ENCODE measurements around the gene LRRTM4. TPM values are rescaled to one million over a fixed set of nuclear protein-coding genes. Genes with fewer than 3 reads are reported as not detected.

The LRRTM4 gene
- total and polyA plus RNA-seq, 2 donors (not counting 1 experiment from before 2014, with no cell fraction given), result not detected

- H3K27me3 Mint-ChIP-seq, result no peaks in the 10 kb centered on the region
- H3K27ac Mint-ChIP-seq, result no peak overlapping the region
- intact Hi-C loops (cut with micrococcal nuclease), result no loop called here
- no peak for ATAC-seq (ENCODE audit: low read depth)
- no peaks in the 10 kb centered on the region for H3K9me3 ChIP-seq (ENCODE audit: control extremely low read depth in 1 of 3, control insufficient read depth in 2 of 3, insufficient read depth in 1 of 3, low read length in 2 of 3)
- no peaks in the 10 kb centered on the region for H4K20me1 ChIP-seq (ENCODE audit: control insufficient read depth, insufficient read depth, low read length, poor library complexity, severe bottlenecking)
- H3K4me3 ChIP-seq (ENCODE audit: control extremely low read depth in 1 of 5, extremely low read depth in 1 of 5, insufficient read depth in 1 of 5, low read depth in 2 of 5, low read length in 4 of 5), result no peak overlapping the region
- H3K4me3 Mint-ChIP-seq, result no peak overlapping the region
- H3K9ac ChIP-seq (ENCODE audit: low read length), result no peak overlapping the region
- H3K4me2 ChIP-seq (replicated peaks; ENCODE audit: low read depth, low read length, poor library complexity, severe bottlenecking), result no peak overlapping the region
- CTCF ChIA-PET, result no interaction called here
- H3K4me1 Mint-ChIP-seq, result no peaks in the 10 kb centered on the region
- H3K27ac ChIP-seq (ENCODE audit: low read length in 2 of 2), result no peak overlapping the region
- no peaks in the 10 kb centered on the region for H3K36me3 ChIP-seq (replicated peaks in 1 of 2; ENCODE audit: control extremely low read depth in 1 of 2, control insufficient read depth in 1 of 2, extremely low read depth in 1 of 2, insufficient read depth in 2 of 2, low read length in 1 of 2)
- H3K79me2 ChIP-seq (ENCODE audit: control insufficient read depth, insufficient read depth, low read length), result no peaks in the 10 kb centered on the region
- no peak for TF ChIP-seq CTCF (IDR thresholded peaks at IDR 0.05)
- TF ChIP-seq EZH2 (IDR thresholded peaks at IDR 0.05; ENCODE audit: borderline replicate concordance, insufficient read depth, low read depth, low read length, poor library complexity, severe bottlenecking), result no peak
- no CpG with 5 or more reads among the region's 2 CpGs for WGBS (ENCODE audit: insufficient coverage)
- H2AFZ ChIP-seq (ENCODE audit: insufficient read depth, low read depth, low read length, poor library complexity, severe bottlenecking), result no peak overlapping the region
- POLR2A ChIA-PET, result no interaction called here
- no peaks in the 10 kb centered on the region for H3K9me3 Mint-ChIP-seq (ENCODE audit: insufficient read depth)
- H3K27me3 ChIP-seq (replicated peaks in 1 of 4; ENCODE audit: control extremely low read depth in 1 of 4, control insufficient read depth in 3 of 4, insufficient read depth in 4 of 4, low read length in 3 of 4), result no peaks in the 10 kb centered on the region
- DNase-seq, result no peak
- H3K4me1 ChIP-seq (ENCODE audit: control insufficient read depth in 2 of 2, insufficient read depth in 2 of 2, low read length in 2 of 2), result no peaks in the 10 kb centered on the region
Measured at GRCh38 chr2:76965772-76966171, 556.4 kb downstream of the LRRTM4 start.

- H3K9me3 Mint-ChIP-seq (ENCODE audit: insufficient read depth), result no peaks in the 10 kb centered on the region
- CTCF ChIA-PET, result no interaction called here
- POLR2A ChIA-PET, result no interaction called here
- no peaks in the 10 kb centered on the region for H3K27me3 ChIP-seq (replicated peaks in 1 of 4; ENCODE audit: control extremely low read depth in 1 of 4, control insufficient read depth in 3 of 4, insufficient read depth in 4 of 4, low read length in 3 of 4)
- H3K4me3 Mint-ChIP-seq, result no peak overlapping the region
- no peaks in the 10 kb centered on the region for H3K9me3 ChIP-seq (ENCODE audit: control extremely low read depth in 1 of 3, control insufficient read depth in 2 of 3, insufficient read depth in 1 of 3, low read length in 2 of 3)
- H3K27ac Mint-ChIP-seq, result no peak overlapping the region
- DNase-seq (no peak), ATAC-seq (ENCODE audit: low read depth) (no peak)
- WGBS (ENCODE audit: insufficient coverage), result 39% methylated on average over 2 of the region's 3 CpGs
- H3K4me2 ChIP-seq (replicated peaks; ENCODE audit: low read depth, low read length, poor library complexity, severe bottlenecking), result no peak overlapping the region
- no peak overlapping the region for H3K4me3 ChIP-seq (ENCODE audit: control extremely low read depth in 1 of 5, extremely low read depth in 1 of 5, insufficient read depth in 1 of 5, low read depth in 2 of 5, low read length in 4 of 5)
- no peak overlapping the region for H2AFZ ChIP-seq (ENCODE audit: insufficient read depth, low read depth, low read length, poor library complexity, severe bottlenecking)
- H3K4me1 Mint-ChIP-seq, result no peaks in the 10 kb centered on the region
- no peaks in the 10 kb centered on the region for H3K79me2 ChIP-seq (ENCODE audit: control insufficient read depth, insufficient read depth, low read length)
- TF ChIP-seq CTCF (IDR thresholded peaks at IDR 0.05), result no peak
- TF ChIP-seq EZH2 (IDR thresholded peaks at IDR 0.05; ENCODE audit: borderline replicate concordance, insufficient read depth, low read depth, low read length, poor library complexity, severe bottlenecking), result no peak
- no peak overlapping the region for H3K27ac ChIP-seq (ENCODE audit: low read length in 2 of 2)
- no peaks in the 10 kb centered on the region for H3K4me1 ChIP-seq (ENCODE audit: control insufficient read depth in 2 of 2, insufficient read depth in 2 of 2, low read length in 2 of 2)
- H3K36me3 ChIP-seq (replicated peaks in 1 of 2; ENCODE audit: control extremely low read depth in 1 of 2, control insufficient read depth in 1 of 2, extremely low read depth in 1 of 2, insufficient read depth in 2 of 2, low read length in 1 of 2), result no peaks in the 10 kb centered on the region
- no peaks in the 10 kb centered on the region for H3K27me3 Mint-ChIP-seq
- H3K9ac ChIP-seq (ENCODE audit: low read length), result no peak overlapping the region
- intact Hi-C loops (cut with micrococcal nuclease), result no loop called here
- H4K20me1 ChIP-seq (ENCODE audit: control insufficient read depth, insufficient read depth, low read length, poor library complexity, severe bottlenecking), result no peaks in the 10 kb centered on the region
Measured at GRCh38 chr2:76958749-76959148, 563.4 kb downstream of the LRRTM4 start.
